ENCODE results near the gene PDZRN4.
"Not testable (repeated sequence)": the region's sequence is repeated elsewhere in the genome, so short reads cannot be mapped to it uniquely, and the experiment has no call there.

PDZRN4 gene

GRCh38 chr12:41509271-41510055 is 321.3 kb downstream of the PDZRN4 start:
- no peak for DNase-seq (ENCODE audit: low read depth in 3 of 3)

- no peak for DNase-seq (ENCODE audit: low read depth in 3 of 3)
Observed at GRCh38 chr12:41510470-41510869, 322.4 kb downstream of the PDZRN4 start.

GRCh38 chr12:41511247-41511646 is 323.1 kb downstream of the PDZRN4 start:
- no peak for DNase-seq (ENCODE audit: low read depth in 3 of 3)

- DNase-seq (ENCODE audit: low read depth in 3 of 3) = no peak
Observed at GRCh38 chr12:41512497-41512896, 324.4 kb downstream of the PDZRN4 start.

GRCh38 chr12:41514021-41514777 is 326.1 kb downstream of the PDZRN4 start:
- DNase-seq (ENCODE audit: low read depth in 3 of 3) = no peak

- DNase-seq (ENCODE audit: low read depth in 3 of 3) = no peak
Observed at GRCh38 chr12:41514907-41515306, 326.8 kb downstream of the PDZRN4 start.

GRCh38 chr12:41515953-41516352 is 327.8 kb downstream of the PDZRN4 start:
- no peak for DNase-seq (ENCODE audit: low read depth in 3 of 3)

- no peak for DNase-seq (ENCODE audit: low read depth in 3 of 3)
Observed at GRCh38 chr12:41520869-41521268, 332.7 kb downstream of the PDZRN4 start.

- DNase-seq (ENCODE audit: low read depth in 3 of 3) = no peak
Observed at GRCh38 chr12:41521872-41522379, 333.8 kb downstream of the PDZRN4 start.

GRCh38 chr12:41527062-41527461 is 338.9 kb downstream of the PDZRN4 start:
- DNase-seq (ENCODE audit: low read depth in 3 of 3) = no peak

- no peak for DNase-seq (ENCODE audit: low read depth in 3 of 3)
Observed at GRCh38 chr12:41527534-41528116, 339.5 kb downstream of the PDZRN4 start.

GRCh38 chr12:41528874-41529273 is 340.8 kb downstream of the PDZRN4 start:
- DNase-seq (ENCODE audit: low read depth in 3 of 3) = no peak

- no peak for DNase-seq (ENCODE audit: low read depth in 3 of 3)
Observed at GRCh38 chr12:41530441-41530840, 342.3 kb downstream of the PDZRN4 start.

- DNase-seq (ENCODE audit: low read depth in 3 of 3) = no peak
Observed at GRCh38 chr12:41531147-41531829, 343.2 kb downstream of the PDZRN4 start.

- DNase-seq (ENCODE audit: low read depth in 3 of 3) = no peak
Observed at GRCh38 chr12:41532072-41532471, 344.0 kb downstream of the PDZRN4 start.

GRCh38 chr12:41536813-41537490 is 348.8 kb downstream of the PDZRN4 start:
- no peak for DNase-seq (ENCODE audit: low read depth in 3 of 3)

GRCh38 chr12:41537522-41537921 is 349.4 kb downstream of the PDZRN4 start:
- DNase-seq (ENCODE audit: low read depth in 3 of 3) = no peak

- DNase-seq (ENCODE audit: low read depth in 3 of 3) = no peak
Observed at GRCh38 chr12:41545761-41546160, 357.6 kb downstream of the PDZRN4 start.

- not testable (repeated sequence) for DNase-seq (ENCODE audit: low read depth in 3 of 3)
Observed at GRCh38 chr12:41547071-41547470, 359.0 kb downstream of the PDZRN4 start.

- DNase-seq (ENCODE audit: low read depth in 3 of 3) = no peak
Observed at GRCh38 chr12:41548926-41549325, 360.8 kb downstream of the PDZRN4 start.

GRCh38 chr12:41552588-41552987 is 364.5 kb downstream of the PDZRN4 start:
- no peak for DNase-seq (ENCODE audit: low read depth in 3 of 3)
